Femur (tissue), 1 donor: ENCODE results near the gene CELF6.
A peak's percentile ranks its signal among the peaks of the same experiment; 100 is the strongest.

Source experiments
- DNase-seq: peaks from one replicate; pipeline ENCODE4 v3.0.0-alpha.2; 2017

Gene CELF6

DNA sequence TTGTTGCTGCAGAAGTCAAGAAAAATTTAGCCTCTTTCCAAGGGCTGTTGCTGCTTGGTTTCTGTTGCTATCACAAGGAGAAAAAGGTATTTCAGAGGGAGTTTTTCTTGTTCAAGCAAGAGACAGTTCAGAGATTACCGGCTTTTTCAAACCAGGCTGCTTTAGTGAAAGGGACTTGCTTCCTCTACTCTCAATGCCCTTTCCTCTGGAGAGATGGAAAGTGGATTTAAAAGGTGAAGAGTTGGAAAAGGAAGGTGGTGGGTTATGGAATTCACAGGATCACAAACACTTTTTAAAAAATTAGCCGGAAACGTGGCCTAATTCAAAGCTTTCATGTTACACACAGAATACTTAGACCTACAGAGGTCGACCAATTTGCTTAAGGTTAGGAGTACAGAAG lies 48.7 kb downstream of the CELF6 start:
- DNase-seq, result no peak

DNA sequence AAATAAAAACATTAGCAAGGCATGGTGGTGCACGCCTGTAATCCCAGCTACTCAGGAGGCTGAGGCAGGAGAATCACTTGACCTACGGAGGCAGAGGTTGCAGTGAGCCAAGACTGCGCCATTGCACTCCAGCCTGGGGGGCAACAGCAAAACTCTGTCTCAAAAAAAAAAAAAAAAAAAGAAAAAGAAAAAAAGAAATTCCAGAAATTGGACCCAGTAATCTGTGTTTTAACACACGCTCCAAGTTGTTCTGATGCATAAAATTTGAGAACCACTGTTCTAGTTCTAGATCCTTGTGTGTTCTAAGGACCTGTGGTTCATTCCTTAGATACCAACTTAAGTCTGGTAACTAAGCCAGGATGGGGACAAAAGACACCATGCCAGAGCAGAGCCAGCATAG lies 50.2 kb downstream of the CELF6 start:
- DNase-seq, result no peak

DNA sequence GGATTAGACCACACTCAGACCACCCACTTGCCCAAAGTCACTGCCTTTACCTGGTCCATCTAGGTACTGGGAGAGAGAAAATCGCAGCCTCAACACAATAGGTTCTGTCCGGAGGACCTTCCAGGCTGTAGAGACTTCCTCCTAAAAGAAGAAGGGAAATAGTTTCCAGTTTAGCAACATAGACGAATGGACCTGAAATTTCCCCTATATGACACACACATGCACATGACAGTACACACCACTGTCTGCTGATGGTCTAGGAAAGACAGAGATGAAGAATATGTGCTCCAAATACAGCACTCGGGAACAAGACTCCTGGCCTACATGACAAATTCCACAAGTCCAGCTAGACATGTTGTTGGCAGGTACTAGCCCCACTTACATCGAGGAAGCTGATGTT lies 54.9 kb downstream of the CELF6 start:
- no peak for DNase-seq

DNA sequence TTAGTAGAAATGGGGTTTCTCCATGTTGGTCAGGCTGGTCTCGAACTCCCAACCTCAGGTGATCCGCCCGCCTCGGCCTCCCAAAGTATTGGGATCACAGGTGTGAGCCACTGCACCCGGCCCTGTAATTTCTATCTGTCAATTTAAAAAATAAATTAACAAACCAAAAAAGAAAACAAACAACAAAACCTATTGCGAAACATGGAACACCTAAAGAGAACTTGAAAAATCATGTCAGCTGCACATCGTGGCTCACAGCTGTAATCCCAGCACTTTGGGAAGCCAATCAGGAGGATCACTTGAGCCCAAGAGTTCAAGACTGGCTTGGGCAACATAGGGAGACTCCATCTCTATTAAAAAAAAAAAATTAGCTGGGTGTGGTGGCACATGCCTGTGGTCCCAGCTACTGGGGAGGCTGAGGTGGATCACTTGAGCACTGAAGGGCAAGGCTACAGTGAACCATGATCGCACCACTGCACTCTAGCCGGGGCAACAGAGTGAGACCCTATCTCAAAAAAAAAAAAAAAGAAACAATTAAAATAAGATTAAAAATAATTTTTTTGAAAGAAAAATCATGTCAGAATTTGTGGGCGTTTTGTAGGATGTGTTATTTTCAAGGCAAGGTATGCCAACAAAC lies 67.2 kb downstream of the CELF6 start:
- no peak for DNase-seq

DNA sequence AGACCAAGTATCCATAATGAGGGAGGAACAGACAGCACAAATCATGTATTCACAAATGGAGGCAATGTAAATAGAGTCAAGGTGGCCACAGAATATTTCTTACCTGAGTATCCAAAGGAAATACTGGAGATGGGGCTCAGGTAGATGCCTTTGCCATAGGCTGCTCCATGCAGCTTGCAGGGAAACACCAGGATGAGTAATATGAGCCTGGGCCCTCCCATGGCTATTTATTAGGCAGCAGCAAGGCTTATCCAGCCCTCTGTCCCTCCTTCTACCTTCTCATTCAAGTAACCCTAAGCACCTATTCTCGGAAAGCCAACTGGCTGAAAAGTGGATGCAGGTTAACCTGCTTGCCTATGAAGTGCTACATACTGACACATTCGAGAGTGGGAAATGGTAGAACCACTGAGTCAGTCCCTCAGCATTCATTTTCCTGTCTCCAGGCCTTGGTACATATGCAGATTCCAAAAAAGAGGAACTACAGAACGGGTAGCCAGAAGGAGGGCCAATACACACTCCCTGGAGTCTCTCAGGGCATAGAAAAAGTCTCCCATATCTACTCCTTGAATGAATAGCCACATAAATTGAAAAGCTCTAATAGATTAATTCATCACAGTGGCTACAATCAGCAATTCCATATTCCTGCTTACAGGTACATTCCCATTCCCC lies 70.7 kb downstream of the CELF6 start:
- no peak for DNase-seq

DNA sequence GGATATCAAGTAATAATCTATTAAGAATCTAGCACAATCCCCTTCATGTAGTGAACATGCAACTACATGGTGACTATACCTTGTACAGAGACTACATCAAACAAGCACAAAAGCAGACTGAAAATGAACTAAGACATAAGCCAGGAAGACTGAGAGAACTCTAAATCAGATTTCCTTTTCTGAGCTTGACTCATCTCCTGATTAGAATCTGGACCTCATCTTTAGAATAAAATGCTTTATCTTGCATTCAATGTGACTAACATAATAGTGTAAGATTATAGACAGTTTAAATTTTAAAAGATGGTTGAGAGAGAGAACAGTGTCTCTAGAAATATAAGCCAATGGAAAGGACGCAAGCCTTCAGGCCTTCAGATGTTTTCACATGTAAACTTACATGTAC lies 71.4 kb downstream of the CELF6 start:
- no peak for DNase-seq

DNA sequence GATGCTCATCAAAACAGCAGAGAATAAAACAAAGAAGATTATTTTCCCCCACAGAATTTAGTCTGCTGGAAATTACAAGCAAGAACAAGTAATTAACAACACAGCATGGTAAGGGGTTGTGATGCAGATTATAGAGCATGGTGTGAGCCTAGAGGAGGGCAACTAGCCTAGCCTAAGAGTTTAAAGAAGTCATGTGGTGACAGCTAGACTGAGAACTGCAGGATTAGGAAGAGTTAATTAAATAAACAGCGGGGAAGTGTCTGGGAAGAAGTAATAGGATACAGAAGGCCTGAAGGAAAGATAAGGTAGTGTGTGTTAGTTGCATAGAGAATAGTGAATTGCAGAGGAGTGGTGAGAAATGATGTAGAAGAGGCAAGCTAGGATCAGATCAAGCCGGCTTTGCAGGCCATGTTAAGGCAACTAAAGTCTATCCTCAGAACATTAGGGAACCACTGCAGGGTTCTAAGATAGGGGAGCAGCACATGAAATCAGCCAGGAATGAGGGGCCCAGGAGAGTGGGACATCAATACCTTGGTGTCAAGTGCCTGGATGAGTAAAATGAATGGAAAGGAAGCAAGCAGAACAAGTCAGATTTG lies 77.1 kb downstream of the CELF6 start:
- no peak for DNase-seq

DNA sequence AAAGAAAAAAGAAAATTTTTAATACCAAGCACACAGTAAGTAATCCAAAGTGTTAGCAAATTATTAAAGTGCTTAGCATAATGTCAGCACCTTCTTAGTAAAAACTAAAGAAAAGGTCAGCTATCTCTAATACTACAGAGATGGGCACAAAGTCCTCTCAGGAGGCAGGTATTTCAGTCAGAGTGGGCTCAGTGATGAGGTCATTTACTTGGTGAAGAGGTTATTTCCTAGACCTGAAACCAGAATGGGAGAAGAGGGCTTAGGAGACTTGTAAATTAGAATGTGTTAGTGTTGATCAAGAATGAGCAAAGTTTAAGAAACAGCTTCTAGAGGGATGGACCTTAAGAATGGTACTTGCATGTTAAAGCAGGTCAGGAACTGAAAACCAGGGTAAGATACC lies 80.3 kb downstream of the CELF6 start:
- no peak for DNase-seq

DNA sequence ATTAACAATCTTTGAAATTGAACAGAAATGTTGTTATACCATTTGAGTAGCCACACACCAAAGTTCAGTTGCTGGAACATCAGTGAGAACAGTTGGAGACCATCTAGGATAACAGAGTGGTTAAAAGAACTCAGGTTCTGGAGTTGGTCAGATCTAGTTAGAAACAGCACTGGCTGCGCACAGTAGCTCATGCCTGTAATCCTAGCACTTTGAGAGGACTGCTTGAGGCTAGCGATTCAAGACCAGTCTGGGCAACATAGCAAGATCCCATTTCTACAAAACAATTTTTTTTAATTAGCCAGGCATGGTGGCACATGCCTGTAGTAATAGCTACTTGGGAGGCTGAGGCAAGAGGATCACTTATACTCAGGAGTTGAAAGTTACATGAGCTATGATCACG lies 81.4 kb downstream of the CELF6 start:
- no peak for DNase-seq

DNA sequence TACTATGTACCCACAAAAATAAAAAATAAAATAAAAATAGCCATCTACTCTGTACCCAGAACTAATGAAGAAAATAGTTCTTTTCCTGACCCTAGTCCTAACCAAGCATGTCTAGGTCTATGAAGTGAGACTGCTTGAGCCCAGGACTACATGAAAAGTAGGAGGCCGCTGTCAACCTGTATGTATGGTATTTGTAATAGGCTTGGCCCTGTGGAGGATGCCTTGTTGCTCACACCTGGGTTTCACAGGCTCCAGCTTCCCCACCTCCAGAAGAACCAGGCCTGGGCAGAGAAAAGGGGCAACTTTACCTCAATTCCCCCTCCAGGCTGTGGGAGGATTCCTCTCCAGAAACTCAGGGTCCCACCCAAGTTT lies 82.1 kb downstream of the CELF6 start:
- DNase-seq, result no peak

DNA sequence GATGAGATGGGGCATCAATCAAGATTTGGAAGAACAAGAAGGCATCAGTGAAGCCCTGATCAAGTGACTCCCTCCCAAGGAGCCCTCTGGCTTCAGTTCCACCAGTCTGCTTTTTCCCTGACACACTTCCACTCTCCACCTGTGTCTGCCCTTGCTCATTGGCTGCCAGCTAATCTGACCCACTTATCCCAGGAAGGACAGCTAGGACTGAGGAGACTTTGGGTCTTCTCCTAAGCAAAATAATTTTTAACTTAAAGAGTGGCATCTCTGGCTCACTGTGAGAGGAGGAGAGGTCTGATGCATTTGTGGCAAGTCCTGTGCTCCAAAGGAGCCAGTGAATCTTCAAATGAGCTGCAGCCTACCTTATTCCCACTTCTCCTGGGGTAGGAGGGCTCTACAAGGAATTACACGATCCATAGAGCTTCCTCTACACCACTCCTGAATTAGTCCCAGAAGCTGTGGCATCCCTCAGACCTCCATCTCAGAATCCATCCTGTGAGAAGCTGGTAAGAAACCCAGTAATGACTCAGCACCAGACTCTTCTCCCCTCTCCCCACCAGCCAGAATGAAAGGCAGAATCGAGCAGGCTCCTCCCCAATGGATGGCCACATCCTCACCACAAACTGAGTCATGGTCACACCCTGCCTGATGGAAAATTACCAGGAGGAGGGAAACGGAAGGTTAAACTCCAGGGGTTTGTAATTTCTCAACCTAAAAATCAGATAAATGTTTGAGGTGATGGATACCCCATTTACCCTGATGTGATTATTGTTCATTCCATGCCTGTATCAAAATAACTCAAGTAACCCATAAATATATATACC lies 82.7 kb downstream of the CELF6 start:
- DNase-seq, result peak; percentile 66

DNA sequence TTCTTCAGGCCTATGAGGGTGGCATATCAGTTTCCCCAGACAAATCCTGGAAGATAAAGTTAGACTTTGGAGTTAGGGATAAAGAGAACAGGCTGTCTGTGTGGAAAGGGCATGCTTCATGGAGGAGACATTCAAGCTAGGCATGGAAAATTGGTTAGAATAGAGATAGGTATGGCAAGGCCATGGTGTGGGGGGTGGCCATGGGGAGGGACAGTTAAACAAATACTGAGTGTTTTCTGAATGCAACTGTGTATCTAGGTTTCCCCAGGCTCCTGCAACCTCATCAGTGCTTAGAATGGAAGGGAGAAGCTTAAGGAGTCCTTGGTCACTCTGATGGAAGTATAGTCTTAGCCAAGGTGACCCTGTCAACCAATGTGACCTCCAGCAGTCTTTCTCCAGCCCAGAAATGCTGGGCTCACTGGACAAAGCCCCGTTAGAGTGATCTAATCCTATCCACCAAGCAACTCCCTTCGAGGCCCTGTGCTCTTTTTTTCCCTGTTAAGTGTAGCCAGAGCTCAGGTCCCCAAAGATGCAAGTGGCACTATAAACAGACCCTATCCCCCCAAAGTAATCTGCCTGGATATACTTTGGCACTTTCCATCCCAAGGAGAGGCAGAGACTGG lies 83.5 kb downstream of the CELF6 start:
- no peak for DNase-seq

DNA sequence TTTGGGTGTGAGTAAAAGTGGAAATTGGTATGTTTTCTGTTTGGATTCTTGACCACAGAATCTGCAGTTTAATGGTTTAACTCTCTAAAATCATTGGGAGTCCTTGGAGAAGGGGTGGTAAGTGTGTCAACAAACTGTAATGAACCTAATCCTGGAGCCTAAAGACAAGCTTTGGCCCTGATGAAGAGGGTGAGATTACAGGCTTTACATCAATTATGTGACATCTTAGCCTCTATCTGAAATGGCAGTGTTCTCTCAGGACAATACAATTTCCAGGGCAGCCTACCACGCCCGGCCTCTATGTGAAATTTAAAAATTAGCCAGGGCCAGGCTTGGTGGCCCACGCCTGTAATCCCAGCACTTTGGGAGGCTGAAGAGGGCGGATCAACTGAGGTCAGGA lies 84.7 kb downstream of the CELF6 start:
- no peak for DNase-seq
